K562 (cell line): ENCODE data around the gene NRM. TPM values are rescaled to one million over a fixed set of nuclear protein-coding genes. Genes with fewer than 3 reads are reported as not detected.
A peak's percentile ranks its signal among the peaks of the same experiment; 100 is the strongest.

Source experiments
- BRD4 ChIP-seq: fragments of 200-600 bp; sonication (generic); IDR thresholded peaks from 2 replicates; pipeline ENCODE4 v1.6.1; 2017; ENCODE audit warnings: inconsistent platforms
- CBFB ChIP-seq: sonication (generic); formaldehyde crosslinking; IDR thresholded peaks from 2 replicates; pipeline ENCODE4 v1.4.0; 2020; ENCODE audit warnings: mild to moderate bottlenecking, missing genetic modification reagents
- CHD1 ChIP-seq: fragments of 200-600 bp; sonication (generic); IDR thresholded peaks from one replicate; pipeline ENCODE4 v1.6.1; 2012; ENCODE audit warnings: mild to moderate bottlenecking, moderate library complexity, low read length, inconsistent platforms
- FOXA1 ChIP-seq: fragments of 450-650 bp; IDR thresholded peaks from 2 replicates; pipeline ENCODE4 v1.6.1; 2016; ENCODE audit warnings: mild to moderate bottlenecking, borderline replicate concordance
- FOXO4 ChIP-seq: fragments of 450-650 bp; formaldehyde crosslinking; IDR thresholded peaks from 2 replicates; pipeline ENCODE4 v1.4.0; 2020; ENCODE audit warnings: mild to moderate bottlenecking, moderate library complexity
- ILF3 ChIP-seq: fragments of 450-650 bp; IDR thresholded peaks from 2 replicates; pipeline ENCODE4 v1.6.1; 2018; ENCODE audit warnings: antibody characterized with exemption, mild to moderate bottlenecking, moderate library complexity, borderline replicate concordance
- IRF9 ChIP-seq: fragments of 450-650 bp; IDR thresholded peaks from 2 replicates; pipeline ENCODE4 v1.6.1; 2016; ENCODE audit warnings: missing biosample characterization, missing genetic modification characterization
- MEF2D ChIP-seq: conservative IDR thresholded peaks from 2 replicates; pipeline ENCODE4 v1.6.1; 2016; ENCODE audit warnings: low read depth, missing genetic modification characterization, missing compliant biosample characterization
- NELFE ChIP-seq: IDR thresholded peaks from 2 replicates; pipeline ENCODE4 v1.6.1; 2011; ENCODE audit warnings: mild to moderate bottlenecking; ENCODE audit not compliant: insufficient read depth, insufficient read length
- NR4A1 ChIP-seq, 2 experiments: fragments of 250-450 bp in 1 of 2; fragments of 450-650 bp in 1 of 2; sonication (Bioruptor Pico) in 1 of 2; IDR thresholded peaks; 2 replicates each; pipeline versions ENCODE4 v1.4.0 to v1.6.1; 2016 to 2020; ENCODE audit warnings: mild to moderate bottlenecking in 2 of 2, missing compliant biosample characterization in 1 of 2, missing genetic modification characterization in 1 of 2, moderate library complexity in 1 of 2
- RFX5 ChIP-seq: IDR thresholded peaks from 2 replicates; pipeline ENCODE4 v1.6.1; 2011; ENCODE audit warnings: low read depth, mild to moderate bottlenecking, improper control_type of control experiment, low read length
- TEAD1 ChIP-seq, 2 experiments: fragments of 450-650 bp in 1 of 2; sonication (generic) in 1 of 2; formaldehyde crosslinking; IDR thresholded peaks; 2 replicates each; pipeline versions ENCODE4 v1.4.0 to v1.8.0; 2020 to 2022; ENCODE audit warnings: mild to moderate bottlenecking in 2 of 2, missing genetic modification reagents in 1 of 2
- U2AF1 ChIP-seq: fragments of 200-400 bp; formaldehyde crosslinking; optimal IDR thresholded peaks from 2 replicates; pipeline ENCODE3; 2017; ENCODE audit warnings: mild to moderate bottlenecking, low read depth, low read length, moderate library complexity
- ZC3H8 ChIP-seq: fragments of 450-650 bp; IDR thresholded peaks from 2 replicates; pipeline ENCODE4 v1.6.1; 2017
- ZNF395 ChIP-seq: fragments of 200-800 bp; sonication (Bioruptor generic); IDR thresholded peaks from 2 replicates; pipeline ENCODE4 v1.6.1; 2017; ENCODE audit warnings: missing genetic modification characterization, missing compliant biosample characterization
- ZNF41 ChIP-seq: fragments of 250-450 bp; sonication (Bioruptor Pico); conservative IDR thresholded peaks from 2 replicates; pipeline ENCODE4 v1.4.0; 2020; ENCODE audit warnings: mild to moderate bottlenecking
- ZNF584 ChIP-seq: fragments of 200-800 bp; sonication (Bioruptor generic); IDR thresholded peaks from 2 replicates; pipeline ENCODE4 v1.6.1; 2016; ENCODE audit warnings: low read depth, mild to moderate bottlenecking, missing genetic modification characterization, missing compliant biosample characterization
- ZNF609 ChIP-seq: sonication (generic); formaldehyde crosslinking; IDR thresholded peaks from 2 replicates; pipeline ENCODE4 v1.8.1; 2023; ENCODE audit warnings: missing genetic modification reagents, mild to moderate bottlenecking, borderline replicate concordance
- polyA plus RNA-seq, 8 experiments: library from polyadenylated mRNA; depleted of rRNA in 4 of 8; stranded (reverse) in 5 of 8; unstranded in 3 of 8; fragments of >200 nt; fragmentation: Nextera tagmentation in 2 of 8; fragmentation: Illumina TruSeq in 1 of 8; extraction: Ambion mirVana in 2 of 8; extraction: Trizol in 1 of 8; gene quantifications; 2 replicates each; pipeline versions ENCODE4 v1.2.1 to v1.2.3, GENCODE V29; 2011 to 2014; ENCODE audit warnings: inconsistent platforms in 1 of 8, missing spikeins in 1 of 8
- total RNA-seq, 7 experiments: library from RNA; depleted of rRNA in 6 of 7; stranded (reverse); fragments of >200 nt in 6 of 7; fragmentation: Illumina TruSeq in 2 of 7; extraction: Trizol in 2 of 7; gene quantifications; 2 replicates each; pipeline versions ENCODE4 v1.2.1 to v1.2.3, GENCODE V29; 2011 to 2021; ENCODE audit warnings: low replicate concordance in 1 of 7

The NRM gene
- total and polyA plus RNA-seq, 9 of the 15 experiments (the other 6 are each of a cell fraction or from before 2014, with no cell fraction given): 9.7 to 58.2 (median 18.1) TPM

GRCh38 chr6:30722280-30723112 is 31.7 kb upstream of the NRM start (continued):
- TF ChIP-seq ZNF609 (CRISPR knock-in tag) (no peak), MEF2D (tag) (0 out of 2 replicates have a peak, but pooled peaks have one; percentile 31), ZNF41 (CRISPR knock-in tag) (no peak), NR4A1 (CRISPR knock-in tag; IDR thresholded peaks at IDR 0.05) (no peak), NR4A1 (tag; IDR thresholded peaks at IDR 0.05) (no peak), NELFE (no peak), BRD4 (no peak), TEAD1 (CRISPR knock-in tag; IDR thresholded peaks at IDR 0.05) (0 out of 4 replicates have a peak, but pooled peaks of 1 of the 2 experiments have one; percentile 29), FOXA1 (no peak), ZNF584 (no peak), ILF3 (no peak), IRF9 (no peak), CBFB (CRISPR knock-in tag) (no peak), U2AF1 (no peak), ZNF395 (CRISPR knock-in tag) (peak; percentile 54; the same call in 1 of the 2 replicates), CHD1 (peak; percentile 76), RFX5 (no peak), ZC3H8 (no peak), FOXO4 (CRISPR knock-in tag) (no peak)
